BE2C (cell line): ENCODE data around the gene VRK1.

Experiments used
- DNase-seq: peaks from one replicate; pipeline ENCODE4 v3.0.0-alpha.2; 2020
- H3K27me3 ChIP-seq: fragments of 250-450 bp; sonication (Bioruptor Pico); 2 replicates; pipeline ENCODE4 v1.5.1; 2020; ENCODE audit warnings: mild to moderate bottlenecking
- H3K36me3 ChIP-seq: fragments of 250-450 bp; sonication (Bioruptor Pico); 2 replicates; pipeline ENCODE4 v1.5.1; 2020; ENCODE audit warnings: mild to moderate bottlenecking
- H3K4me1 ChIP-seq: fragments of 250-450 bp; sonication (Bioruptor Pico); 2 replicates; pipeline ENCODE4 v1.5.1; 2020
- H3K4me3 ChIP-seq: 2 replicates; pipeline ENCODE4 v1.5.1; 2011; ENCODE audit warnings: low read depth, low read length
- H3K9me3 ChIP-seq: fragments of 250-450 bp; sonication (Bioruptor Pico); 2 replicates; pipeline ENCODE4 v1.5.1; 2020
- TF ChIP-seq, protein P1 (sequence below): IDR thresholded peaks from 2 replicates; pipeline ENCODE4 v1.5.1; 2012; ENCODE audit warnings: mild to moderate bottlenecking, low read depth, low read length

VRK1 gene

DNA sequence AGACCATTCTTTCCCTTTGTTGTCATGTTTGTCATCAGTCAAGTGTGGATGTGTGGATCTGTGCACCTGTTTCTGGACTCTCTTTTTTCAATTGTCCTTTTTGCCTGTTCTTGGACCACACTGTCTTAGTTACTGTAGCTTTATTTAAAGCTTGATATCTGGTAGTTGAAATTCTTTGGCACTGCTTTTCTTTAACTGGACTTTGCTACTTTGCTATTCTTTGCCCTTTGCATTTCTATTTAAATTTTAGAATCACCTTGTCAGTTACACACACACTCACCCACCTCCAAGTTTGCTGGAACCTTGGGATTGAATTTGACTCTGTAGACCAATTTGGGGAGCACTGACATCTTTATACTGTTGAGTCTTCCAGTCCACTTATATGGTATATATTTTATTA is 61.5 kb downstream of the VRK1 start:
- Histone ChIP-seq H3K9me3 (no peaks in the 10 kb centered on the region), H3K4me3 (no peak overlapping the region), H3K36me3 (peaks cover 37% of the 10 kb centered on the region), H3K4me1 (no peaks in the 10 kb centered on the region), H3K27me3 (no peaks in the 10 kb centered on the region)
- TF ChIP-seq, protein P1, sequence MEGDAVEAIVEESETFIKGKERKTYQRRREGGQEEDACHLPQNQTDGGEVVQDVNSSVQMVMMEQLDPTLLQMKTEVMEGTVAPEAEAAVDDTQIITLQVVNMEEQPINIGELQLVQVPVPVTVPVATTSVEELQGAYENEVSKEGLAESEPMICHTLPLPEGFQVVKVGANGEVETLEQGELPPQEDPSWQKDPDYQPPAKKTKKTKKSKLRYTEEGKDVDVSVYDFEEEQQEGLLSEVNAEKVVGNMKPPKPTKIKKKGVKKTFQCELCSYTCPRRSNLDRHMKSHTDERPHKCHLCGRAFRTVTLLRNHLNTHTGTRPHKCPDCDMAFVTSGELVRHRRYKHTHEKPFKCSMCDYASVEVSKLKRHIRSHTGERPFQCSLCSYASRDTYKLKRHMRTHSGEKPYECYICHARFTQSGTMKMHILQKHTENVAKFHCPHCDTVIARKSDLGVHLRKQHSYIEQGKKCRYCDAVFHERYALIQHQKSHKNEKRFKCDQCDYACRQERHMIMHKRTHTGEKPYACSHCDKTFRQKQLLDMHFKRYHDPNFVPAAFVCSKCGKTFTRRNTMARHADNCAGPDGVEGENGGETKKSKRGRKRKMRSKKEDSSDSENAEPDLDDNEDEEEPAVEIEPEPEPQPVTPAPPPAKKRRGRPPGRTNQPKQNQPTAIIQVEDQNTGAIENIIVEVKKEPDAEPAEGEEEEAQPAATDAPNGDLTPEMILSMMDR = no peak
- DNase-seq = no peak

DNA sequence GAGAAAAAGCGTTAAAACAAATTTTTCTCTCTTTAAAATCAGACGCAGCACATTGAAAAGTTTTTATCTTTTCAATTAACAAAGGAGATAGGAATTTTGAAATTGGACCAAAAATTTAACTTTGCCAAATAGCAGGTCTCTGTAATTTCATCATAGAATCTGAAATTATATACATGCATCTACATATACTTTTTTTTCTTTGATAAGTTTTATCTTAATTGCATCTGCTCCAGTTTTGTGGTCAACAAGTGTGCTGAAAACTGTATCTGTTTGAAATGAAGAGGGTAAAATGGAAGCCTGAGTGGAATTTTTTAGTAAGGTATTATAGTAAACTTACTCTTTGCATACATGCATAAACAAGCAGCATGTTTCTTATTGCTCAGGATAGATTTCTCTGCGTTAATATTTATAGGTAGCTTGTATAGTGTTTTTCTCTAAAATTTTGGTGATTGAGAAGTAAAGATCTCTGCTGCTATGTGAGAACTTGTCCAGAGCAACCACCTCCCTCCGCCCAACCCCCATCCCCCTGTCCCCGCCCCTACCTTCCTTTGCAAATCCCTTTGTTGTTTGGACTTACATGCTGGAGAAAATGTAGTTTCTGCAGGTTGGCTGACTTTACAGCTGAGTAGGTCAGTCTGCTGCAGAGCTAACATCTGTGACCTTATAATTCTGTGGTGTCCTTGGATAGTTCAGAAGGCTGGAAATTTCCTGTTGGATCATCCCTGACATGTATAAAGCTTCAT is 64.6 kb downstream of the VRK1 start:
- Histone ChIP-seq H3K36me3 (peaks cover 26% of the 10 kb centered on the region), H3K27me3 (no peaks in the 10 kb centered on the region), H3K4me3 (no peak overlapping the region), H3K9me3 (no peaks in the 10 kb centered on the region), H3K4me1 (no peaks in the 10 kb centered on the region)
- no peak for DNase-seq
- TF ChIP-seq, protein P1 = no peak

DNA sequence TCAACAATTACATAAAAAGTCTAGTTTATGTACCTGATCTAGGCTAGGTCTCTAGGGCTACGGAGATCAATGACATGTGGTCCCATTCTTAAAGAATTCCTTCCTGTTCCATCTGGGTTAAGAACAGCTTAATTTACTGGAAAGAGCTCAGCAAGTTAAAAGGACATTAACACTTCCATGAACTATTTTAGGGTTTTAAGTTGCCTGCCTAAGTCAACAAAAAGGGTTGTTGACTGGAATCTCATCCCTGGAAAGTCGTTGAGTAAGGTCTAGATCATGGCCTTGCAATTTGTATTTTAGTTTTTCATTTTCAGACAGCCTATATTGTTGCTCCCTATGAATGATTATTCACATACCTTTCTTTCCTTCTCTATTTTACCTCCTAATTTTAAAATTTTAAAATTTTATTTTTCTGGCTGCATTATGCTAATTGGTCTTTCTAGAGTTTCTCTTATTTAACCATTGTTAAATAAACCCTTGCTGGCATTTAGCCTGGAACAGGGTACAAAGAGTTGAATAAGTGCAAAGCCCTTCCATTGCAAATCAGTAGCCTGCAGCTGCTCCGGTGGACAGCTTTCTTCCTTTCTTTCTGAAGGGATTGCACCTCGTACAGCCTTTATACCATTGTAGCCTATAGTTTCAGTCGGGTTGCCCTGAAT is 66.3 kb downstream of the VRK1 start:
- Histone ChIP-seq H3K4me3 (no peak overlapping the region), H3K4me1 (no peaks in the 10 kb centered on the region), H3K36me3 (peaks cover 19% of the 10 kb centered on the region), H3K27me3 (no peaks in the 10 kb centered on the region), H3K9me3 (no peaks in the 10 kb centered on the region)
- DNase-seq = no peak
- TF ChIP-seq, protein P1 = no peak

DNA sequence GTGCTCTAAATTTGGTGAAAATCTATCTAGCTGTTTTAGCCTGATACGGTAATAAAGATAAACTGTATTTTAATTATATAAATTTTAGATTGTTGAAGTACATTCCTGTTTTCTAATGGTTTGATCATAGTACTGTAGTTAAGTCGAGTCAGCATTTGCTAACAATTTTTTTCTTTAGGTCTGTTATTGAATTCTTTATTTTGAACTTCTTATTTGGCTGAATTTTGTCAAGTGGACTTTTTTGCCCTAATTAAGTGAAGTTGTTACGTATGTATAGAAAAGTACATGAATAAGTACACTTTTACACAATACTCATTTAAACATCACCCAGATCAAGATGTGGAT is 66.8 kb downstream of the VRK1 start:
- peaks cover 19% of the 10 kb centered on the region for H3K36me3 ChIP-seq
- TF ChIP-seq, protein P1 = no peak
- no peak for DNase-seq
- H3K9me3 ChIP-seq = no peaks in the 10 kb centered on the region
- no peaks in the 10 kb centered on the region for H3K27me3 ChIP-seq
- H3K4me3 ChIP-seq = no peak overlapping the region
- no peaks in the 10 kb centered on the region for H3K4me1 ChIP-seq

DNA sequence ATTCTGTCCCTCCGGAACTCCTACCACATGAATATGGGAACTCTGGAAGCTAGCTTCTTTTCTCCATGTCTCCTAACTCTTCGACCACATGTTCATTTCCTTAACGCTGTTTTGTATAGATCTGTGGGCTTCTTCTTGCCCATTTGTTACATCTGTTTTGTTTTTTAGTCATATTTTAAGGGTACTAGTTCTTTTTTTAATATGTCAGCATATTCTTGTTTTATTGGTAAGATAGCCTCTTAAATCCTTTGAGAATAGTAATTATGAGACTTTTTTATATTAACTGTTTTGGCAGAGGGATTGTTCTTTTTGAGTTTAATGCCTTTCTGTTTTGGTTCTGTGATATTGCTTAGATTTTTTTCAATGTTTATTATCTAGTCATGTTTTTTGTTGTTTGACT is 70.5 kb downstream of the VRK1 start:
- Histone ChIP-seq H3K36me3 (peaks cover 11% of the 10 kb centered on the region; the same call in 1 of the 2 replicates), H3K4me1 (no peaks in the 10 kb centered on the region), H3K4me3 (no peak overlapping the region), H3K9me3 (no peaks in the 10 kb centered on the region), H3K27me3 (no peaks in the 10 kb centered on the region)
- TF ChIP-seq, protein P1 = no peak
- DNase-seq = no peak

DNA sequence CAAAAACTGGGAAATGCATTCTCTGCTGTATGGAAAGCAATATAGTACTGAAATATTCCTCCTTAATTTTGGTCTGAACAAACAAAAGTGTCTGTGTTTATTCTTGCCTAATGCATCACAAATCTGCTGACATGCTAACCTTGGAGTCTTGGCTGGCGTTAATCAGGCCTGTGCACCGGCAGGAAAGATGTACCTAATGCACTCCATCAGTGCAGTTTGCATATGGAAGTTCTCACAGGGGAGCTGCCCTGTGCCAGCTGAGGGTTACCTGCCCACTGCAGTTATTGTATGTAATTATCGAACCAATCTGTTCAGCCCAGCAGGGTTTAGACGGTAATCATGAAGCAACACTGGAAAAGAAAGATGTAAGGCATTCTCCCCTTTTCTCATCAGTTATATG is 76.9 kb downstream of the VRK1 start:
- no peaks in the 10 kb centered on the region for H3K27me3 ChIP-seq
- no peak for DNase-seq
- H3K4me3 ChIP-seq = no peak overlapping the region
- TF ChIP-seq, protein P1 = no peak
- H3K9me3 ChIP-seq = no peaks in the 10 kb centered on the region
- H3K4me1 ChIP-seq = no peaks in the 10 kb centered on the region
- peaks cover 4% of the 10 kb centered on the region for H3K36me3 ChIP-seq
